Tibial artery (tissue), 4 donors: ENCODE measurements around the gene CCDC91.

Experiments used
- DNase-seq, 2 donors: peaks; one replicate each; pipeline ENCODE4 v3.0.0-alpha.2; 2019
- H3K27ac ChIP-seq, 2 donors: fragments of 200-600 bp; sonication (generic) in 1 of 2; 1 replicate in 1 of 2; 2 replicates in 1 of 2; pipeline ENCODE4 v1.5.1; 2018 to 2019; ENCODE audit warnings: mild to moderate bottlenecking in 1 of 2
- H3K27me3 ChIP-seq, 2 donors: fragments of 200-600 bp; sonication (generic) in 1 of 2; one replicate each; pipeline versions ENCODE4 v1.5.1 to v1.6.0; 2016 to 2019
- H3K36me3 ChIP-seq, 3 donors: fragments of 200-600 bp; sonication (generic) in 2 of 3; one replicate each; pipeline ENCODE4 v1.5.1; 2016 to 2019; ENCODE audit warnings: mild to moderate bottlenecking in 2 of 3
- H3K4me1 ChIP-seq, 4 donors: fragments of 200-600 bp; sonication (generic) in 2 of 4; 1 replicate in 3 of 4; 2 replicates in 1 of 4; pipeline ENCODE4 v1.5.1; 2016 to 2019
- H3K4me3 ChIP-seq, 2 donors: fragments of 200-600 bp; sonication (generic) in 1 of 2; 1 replicate in 1 of 2; 2 replicates in 1 of 2; pipeline ENCODE4 v1.5.1; 2018 to 2019; ENCODE audit warnings: mild to moderate bottlenecking in 2 of 2
- H3K9me3 ChIP-seq, 3 donors: fragments of 200-600 bp; sonication (generic) in 1 of 3; one replicate each; pipeline ENCODE4 v1.5.1; 2016 to 2019
- CTCF ChIP-seq, 2 experiments: fragments of 200-600 bp in 1 of 2; fragments of 450-650 bp in 1 of 2; IDR thresholded peaks; one replicate each; pipeline ENCODE4 v1.5.1; 2017 to 2019; ENCODE audit warnings: antibody characterized with exemption in 2 of 2, mild to moderate bottlenecking in 1 of 2, moderate library complexity in 1 of 2
- intact Hi-C: fragments of 100-400 bp; cut with DNase I; formaldehyde crosslinking; loops from one replicate; pipeline ENCODE4 v1.15.0; 2023; ENCODE audit warnings: low total_unique reads

CCDC91 gene

GRCh38 chr12:28175098-28175589, 15.1 kb upstream of the CCDC91 start:
- no peak for TF ChIP-seq CTCF (IDR thresholded peaks at IDR 0.05)
- no peak for DNase-seq
- Histone ChIP-seq H3K27me3 (no peaks in the 10 kb centered on the region), H3K36me3 (no peaks in the 10 kb centered on the region), H3K4me1 (no peaks in the 10 kb centered on the region), H3K4me3 (no peak overlapping the region), H3K9me3 (no peaks in the 10 kb centered on the region), H3K27ac (no peak overlapping the region)
- intact Hi-C loops: no loop called here

- TF ChIP-seq CTCF (IDR thresholded peaks at IDR 0.05): no peak
- H3K27ac ChIP-seq: no peak overlapping the region
Measured at GRCh38 chr12:28176295-28176694, 14.0 kb upstream of the CCDC91 start.

GRCh38 chr12:28177461-28177860, 12.8 kb upstream of the CCDC91 start:
- Histone ChIP-seq H3K27me3 (no peaks in the 10 kb centered on the region), H3K36me3 (no peaks in the 10 kb centered on the region), H3K4me1 (no peaks in the 10 kb centered on the region), H3K4me3 (no peak overlapping the region), H3K9me3 (no peaks in the 10 kb centered on the region), H3K27ac (no peak overlapping the region)
- no peak for TF ChIP-seq CTCF (IDR thresholded peaks at IDR 0.05)
- no peak for DNase-seq
- intact Hi-C loops: no loop called here

More at GRCh38 chr12:28176295-28176694, 14.0 kb upstream of the CCDC91 start:
- Histone ChIP-seq H3K4me1 (no peaks in the 10 kb centered on the region), H3K36me3 (no peaks in the 10 kb centered on the region), H3K4me3 (no peak overlapping the region), H3K9me3 (no peaks in the 10 kb centered on the region), H3K27me3 (no peaks in the 10 kb centered on the region)
- intact Hi-C loops: no loop called here
- DNase-seq: no peak

GRCh38 chr12:28177905-28178304, 12.4 kb upstream of the CCDC91 start:
- intact Hi-C loops: no loop called here
- Histone ChIP-seq H3K9me3 (no peaks in the 10 kb centered on the region), H3K36me3 (no peaks in the 10 kb centered on the region), H3K4me3 (no peak overlapping the region), H3K27ac (no peak overlapping the region), H3K27me3 (no peaks in the 10 kb centered on the region), H3K4me1 (no peaks in the 10 kb centered on the region)
- TF ChIP-seq CTCF (IDR thresholded peaks at IDR 0.05): no peak
- DNase-seq: no peak

GRCh38 chr12:28178775-28179174, 11.5 kb upstream of the CCDC91 start:
- no peaks in the 10 kb centered on the region for H3K36me3 ChIP-seq
- intact Hi-C loops: no loop called here

More at GRCh38 chr12:28178775-28179174, 11.5 kb upstream of the CCDC91 start:
- TF ChIP-seq CTCF (IDR thresholded peaks at IDR 0.05): no peak
- Histone ChIP-seq H3K27ac (no peak overlapping the region), H3K4me3 (no peak overlapping the region), H3K27me3 (no peaks in the 10 kb centered on the region), H3K9me3 (no peaks in the 10 kb centered on the region), H3K4me1 (no peaks in the 10 kb centered on the region)
- DNase-seq: no peak
